ENCODE results near the gene EPOP. TPM values are rescaled to one million over a fixed set of nuclear protein-coding genes. Genes with fewer than 3 reads are reported as not detected.

Gene EPOP
- total RNA-seq, 1 experiment from 2014 or later, result 8.4 TPM

DNA sequence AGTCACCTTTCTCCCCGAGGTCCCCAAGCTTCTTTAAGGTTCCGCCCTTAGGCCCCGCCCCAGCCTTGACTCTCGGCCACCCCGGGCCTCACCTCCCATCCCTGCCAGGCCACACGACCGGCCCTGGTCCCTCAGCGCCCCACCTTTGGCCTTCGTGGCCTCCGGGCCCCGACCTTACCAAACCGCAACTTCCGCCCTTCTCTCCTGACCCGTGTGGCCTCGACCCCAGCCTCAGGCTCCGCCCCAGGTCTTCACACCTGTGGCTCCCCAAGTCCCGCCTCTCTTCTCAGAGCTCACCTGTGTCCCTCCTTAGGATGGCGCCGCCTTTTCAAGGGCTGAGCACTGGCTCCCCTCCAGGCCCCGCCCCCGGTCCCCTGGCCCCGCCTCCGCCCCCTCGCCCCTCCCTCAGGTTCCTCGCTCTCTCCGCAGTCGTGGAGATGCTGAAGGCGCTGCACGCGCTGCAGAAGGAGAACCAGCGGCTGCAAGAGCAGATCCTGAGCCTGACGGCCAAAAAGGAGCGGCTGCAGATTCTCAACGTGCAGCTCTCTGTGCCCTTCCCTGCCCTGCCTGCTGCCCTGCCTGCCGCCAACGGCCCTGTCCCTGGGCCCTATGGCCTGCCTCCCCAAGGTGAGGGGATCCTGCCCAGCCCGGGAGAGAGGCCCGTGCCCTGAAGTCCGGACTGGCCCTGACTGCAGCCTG is 45.3 kb upstream of the EPOP start:
- no peak for DNase-seq
- ChIA-PET POLR2A (ENCODE audit: unreplicated experiment) (no interaction called here), CTCF (interaction anchor here (0.6 kb wide), 1 partner anchor 11 kb away, joined by 3 read pairs; no protein-coding TSS in a partner anchor)
- H3K9me2 ChIP-seq (ENCODE audit: insufficient read depth), result no peaks in the 10 kb centered on the region
- intact Hi-C loops (cut with micrococcal nuclease; ENCODE audit: unreplicated experiment), result no loop called here
- H3K4me3 ChIP-seq, result no peak overlapping the region
- peaks cover 11% of the 10 kb centered on the region; the same call in 1 of the 2 replicates for H3K36me3 ChIP-seq (ENCODE audit: low read depth)
- no peaks in the 10 kb centered on the region for H3K27me3 ChIP-seq (ENCODE audit: insufficient read depth, low read depth)
- H3F3A ChIP-seq (ENCODE audit: insufficient read depth, low read depth), result peaks cover 24% of the 10 kb centered on the region; the same call in 1 of the 2 replicates
- H2AFZ ChIP-seq, result no peak overlapping the region
- no peaks in the 10 kb centered on the region; the same call in 1 of the 2 replicates for H4K20me1 ChIP-seq (ENCODE audit: insufficient read depth)
- no TSS peak for BruUV-seq (replicated peaks)
- no peak for TF ChIP-seq CTCF (conservative IDR thresholded peaks at IDR 0.05)
- no peak for TF ChIP-seq EZH2 (IDR thresholded peaks at IDR 0.05; ENCODE audit: low read depth)
- H3K4me2 ChIP-seq, result no peak overlapping the region
- H3K9me3 ChIP-seq (ENCODE audit: insufficient read depth, low read depth), result no peaks in the 10 kb centered on the region
- no peak overlapping the region for H3K27ac ChIP-seq
- H3K4me1 ChIP-seq (replicated peaks; ENCODE audit: insufficient read depth), result no peaks in the 10 kb centered on the region
- H3K79me2 ChIP-seq (ENCODE audit: low read depth), result no peaks in the 10 kb centered on the region

GRCh38 chr17:38719289-38719942 is 44.7 kb upstream of the EPOP start:
- H3K4me2 ChIP-seq, result no peak overlapping the region
- H4K20me1 ChIP-seq (ENCODE audit: insufficient read depth), result no peaks in the 10 kb centered on the region; the same call in 1 of the 2 replicates
- TF ChIP-seq CTCF (conservative IDR thresholded peaks at IDR 0.05) (no peak), EZH2 (IDR thresholded peaks at IDR 0.05; ENCODE audit: low read depth) (no peak)
- no peak overlapping the region for H2AFZ ChIP-seq
- peaks cover 11% of the 10 kb centered on the region; the same call in 1 of the 2 replicates for H3K36me3 ChIP-seq (ENCODE audit: low read depth)
- CTCF ChIA-PET, result no interaction called here
- no peaks in the 10 kb centered on the region for H3K9me3 ChIP-seq (ENCODE audit: insufficient read depth, low read depth)
- H3K27me3 ChIP-seq (ENCODE audit: insufficient read depth, low read depth), result no peaks in the 10 kb centered on the region
- POLR2A ChIA-PET (ENCODE audit: unreplicated experiment), result no interaction called here
- no peaks in the 10 kb centered on the region for H3K4me1 ChIP-seq (replicated peaks; ENCODE audit: insufficient read depth)
- no peaks in the 10 kb centered on the region for H3K9me2 ChIP-seq (ENCODE audit: insufficient read depth)
- BruUV-seq (replicated peaks), result no TSS peak
- H3K79me2 ChIP-seq (ENCODE audit: low read depth), result no peaks in the 10 kb centered on the region
- peaks cover 30% of the 10 kb centered on the region; the same call in 1 of the 2 replicates for H3F3A ChIP-seq (ENCODE audit: insufficient read depth, low read depth)
- intact Hi-C loops (cut with micrococcal nuclease; ENCODE audit: unreplicated experiment), result no loop called here
- H3K4me3 ChIP-seq, result no peak overlapping the region
- H3K27ac ChIP-seq, result no peak overlapping the region
- DNase-seq, result no peak

- Histone ChIP-seq H3K4me1 (replicated peaks; ENCODE audit: insufficient read depth) (no peaks in the 10 kb centered on the region), H3K27me3 (ENCODE audit: insufficient read depth, low read depth) (no peaks in the 10 kb centered on the region), H3K27ac (no peak overlapping the region), H4K20me1 (ENCODE audit: insufficient read depth) (no peaks in the 10 kb centered on the region; the same call in 1 of the 2 replicates), H3K9me2 (ENCODE audit: insufficient read depth) (no peaks in the 10 kb centered on the region), H3F3A (ENCODE audit: insufficient read depth, low read depth) (peaks cover 37% of the 10 kb centered on the region; the same call in 1 of the 2 replicates), H3K79me2 (ENCODE audit: low read depth) (no peaks in the 10 kb centered on the region), H3K4me2 (no peak overlapping the region), H3K4me3 (no peak overlapping the region), H3K9me3 (ENCODE audit: insufficient read depth, low read depth) (no peaks in the 10 kb centered on the region), H2AFZ (no peak overlapping the region), H3K36me3 (ENCODE audit: low read depth) (peaks cover 6% of the 10 kb centered on the region; the same call in 1 of the 2 replicates)
- no peak for TF ChIP-seq EZH2 (IDR thresholded peaks at IDR 0.05; ENCODE audit: low read depth)
- TF ChIP-seq CTCF (conservative IDR thresholded peaks at IDR 0.05), result no peak
- DNase-seq, result no peak
- ChIA-PET POLR2A (ENCODE audit: unreplicated experiment) (no interaction called here), CTCF (no interaction called here)
- no TSS peak for BruUV-seq (replicated peaks)
- intact Hi-C loops (cut with micrococcal nuclease; ENCODE audit: unreplicated experiment), result no loop called here
These were observed 42.5 kb upstream of the EPOP start for GRCh38 chr17:38717139-38717745.
